ENCODE results near the gene KRT74.

The KRT74 gene

DNA sequence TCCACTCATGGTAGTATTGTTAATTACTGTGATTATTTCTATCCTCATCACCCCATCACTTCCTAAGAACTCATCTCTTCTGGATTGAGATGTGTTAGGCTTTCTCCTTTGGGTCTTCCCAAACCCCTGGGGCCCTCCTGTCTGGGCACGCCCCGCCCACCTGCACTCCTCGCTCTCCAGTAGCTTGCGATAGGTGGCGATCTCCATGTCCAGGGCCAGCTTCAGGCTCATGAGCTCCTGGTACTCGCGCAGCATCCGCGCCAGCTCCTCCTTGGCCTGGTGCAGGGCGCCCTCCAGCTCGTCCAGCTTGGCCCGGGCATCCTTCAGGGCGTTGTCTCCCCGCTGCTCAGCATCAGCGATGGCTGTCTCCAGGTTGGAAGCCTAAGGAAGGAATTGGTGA, 27.5 kb downstream of the KRT74 start:
- Histone ChIP-seq H3K27me3 (ENCODE audit: control insufficient read depth, insufficient read depth, low read length) (peaks cover 77% of the 10 kb centered on the region), H3K9ac (ENCODE audit: low read depth, low read length) (no peak overlapping the region), H3K4me1 (ENCODE audit: control insufficient read depth, insufficient read depth, low read length) (no peaks in the 10 kb centered on the region), H3K4me3 (ENCODE audit: low read length) (no peak overlapping the region), H3K36me3 (ENCODE audit: insufficient read depth, low read length) (no peaks in the 10 kb centered on the region), H3K4me2 (ENCODE audit: low read length) (no peak overlapping the region), H3K9me3 (replicated peaks; ENCODE audit: low read length) (no peaks in the 10 kb centered on the region)

DNA sequence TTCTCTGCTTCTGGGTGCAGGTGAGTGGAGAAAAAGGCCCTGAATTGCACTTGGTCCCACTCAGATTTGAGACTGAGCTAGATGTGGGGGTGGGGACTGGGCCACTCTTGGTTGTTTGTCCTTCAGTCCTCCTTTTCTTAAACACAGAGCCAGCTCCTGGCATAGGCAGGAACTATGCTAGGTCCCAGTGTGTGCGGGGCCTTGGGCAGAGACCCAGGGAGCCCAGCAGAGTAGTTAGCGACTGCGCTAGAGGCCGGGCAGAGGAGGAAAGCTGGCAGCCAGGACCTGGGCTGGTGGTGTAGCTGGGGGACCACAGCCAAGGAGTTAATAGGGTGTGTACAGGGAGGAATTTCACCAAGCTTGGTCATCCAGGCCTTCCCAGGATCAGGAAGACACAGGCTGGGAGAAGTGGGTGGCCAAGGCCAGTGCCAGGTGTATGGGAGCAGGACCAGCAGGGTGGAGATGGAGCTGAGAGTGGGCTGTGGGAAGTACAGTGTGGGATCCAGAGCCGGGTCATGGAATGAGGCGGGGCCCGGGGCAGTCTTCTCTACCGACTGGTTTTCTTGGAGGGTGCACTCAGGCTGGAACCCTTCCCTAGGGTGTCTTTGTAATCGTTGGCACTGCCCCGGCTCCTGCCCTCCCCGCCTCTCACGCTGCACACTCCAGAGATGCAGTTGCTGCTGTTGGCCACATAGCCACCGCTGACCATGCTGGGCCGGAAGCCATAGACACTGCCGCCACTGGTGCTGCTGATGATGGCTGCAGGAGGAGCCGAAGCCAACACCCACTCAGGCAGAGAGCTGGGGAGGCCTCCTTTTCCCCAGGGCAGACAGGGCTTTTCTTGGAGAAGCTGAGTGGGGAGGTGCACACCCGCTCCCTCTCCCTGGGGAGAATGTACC, 29.4 kb downstream of the KRT74 start:
- Histone ChIP-seq H3K4me3 (ENCODE audit: low read length) (no peak overlapping the region), H3K9ac (ENCODE audit: low read depth, low read length) (no peak overlapping the region), H3K9me3 (replicated peaks; ENCODE audit: low read length) (no peaks in the 10 kb centered on the region), H3K4me1 (ENCODE audit: control insufficient read depth, insufficient read depth, low read length) (no peaks in the 10 kb centered on the region), H3K27me3 (ENCODE audit: control insufficient read depth, insufficient read depth, low read length) (peaks cover 70% of the 10 kb centered on the region), H3K36me3 (ENCODE audit: insufficient read depth, low read length) (no peaks in the 10 kb centered on the region), H3K4me2 (ENCODE audit: low read length) (no peak overlapping the region)

DNA sequence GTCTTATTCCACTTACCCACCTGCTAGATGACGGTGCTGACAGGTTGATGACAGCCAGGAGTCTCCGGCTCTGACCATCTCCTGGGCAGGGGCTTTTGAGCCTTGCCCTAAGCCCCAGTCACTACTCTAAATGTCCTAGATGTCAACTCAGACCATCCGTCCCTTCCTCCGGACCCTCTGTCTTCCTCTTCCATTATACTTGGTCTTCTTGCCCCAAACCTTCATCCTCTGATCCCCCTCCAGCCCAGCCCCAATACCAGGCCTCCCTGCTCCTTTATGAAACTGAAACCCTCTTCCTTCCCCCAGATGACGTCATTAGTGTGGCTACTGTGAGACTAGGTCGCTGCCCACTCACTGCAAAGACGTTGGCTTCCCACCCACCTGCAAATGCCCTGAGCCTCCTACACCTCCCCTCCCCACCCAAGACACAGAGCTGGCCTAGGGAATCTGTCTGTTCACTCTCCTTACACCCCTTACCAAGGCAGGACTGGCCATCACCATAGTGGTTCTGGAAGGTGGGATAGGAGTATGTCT, 30.8 kb downstream of the KRT74 start:
- no peak overlapping the region for H3K4me3 ChIP-seq (ENCODE audit: low read length)
- H3K27me3 ChIP-seq (ENCODE audit: control insufficient read depth, insufficient read depth, low read length): peaks cover 59% of the 10 kb centered on the region
- H3K36me3 ChIP-seq (ENCODE audit: insufficient read depth, low read length): no peaks in the 10 kb centered on the region
- no peak overlapping the region for H3K4me2 ChIP-seq (ENCODE audit: low read length)
- H3K4me1 ChIP-seq (ENCODE audit: control insufficient read depth, insufficient read depth, low read length): no peaks in the 10 kb centered on the region
- H3K9me3 ChIP-seq (replicated peaks; ENCODE audit: low read length): no peaks in the 10 kb centered on the region
- H3K9ac ChIP-seq (ENCODE audit: low read depth, low read length): no peak overlapping the region

- H3K4me3 ChIP-seq (ENCODE audit: low read length): no peak overlapping the region
- H3K27me3 ChIP-seq (ENCODE audit: control insufficient read depth, insufficient read depth, low read length): peaks cover 55% of the 10 kb centered on the region
- H3K4me1 ChIP-seq (ENCODE audit: control insufficient read depth, insufficient read depth, low read length): no peaks in the 10 kb centered on the region
- no peak overlapping the region for H3K9ac ChIP-seq (ENCODE audit: low read depth, low read length)
- H3K9me3 ChIP-seq (replicated peaks; ENCODE audit: low read length): no peaks in the 10 kb centered on the region
- no peaks in the 10 kb centered on the region for H3K36me3 ChIP-seq (ENCODE audit: insufficient read depth, low read length)
- H3K4me2 ChIP-seq (ENCODE audit: low read length): no peak overlapping the region
Observed at GRCh38 chr12:52542157-52542556, 31.5 kb downstream of the KRT74 start.

- no peaks in the 10 kb centered on the region for H3K36me3 ChIP-seq (ENCODE audit: insufficient read depth, low read length)
- no peak overlapping the region for H3K4me2 ChIP-seq (ENCODE audit: low read length)
- no peak overlapping the region for H3K9ac ChIP-seq (ENCODE audit: low read depth, low read length)
- H3K9me3 ChIP-seq (replicated peaks; ENCODE audit: low read length): no peaks in the 10 kb centered on the region
- peaks cover 55% of the 10 kb centered on the region for H3K27me3 ChIP-seq (ENCODE audit: control insufficient read depth, insufficient read depth, low read length)
- no peak overlapping the region for H3K4me3 ChIP-seq (ENCODE audit: low read length)
- no peaks in the 10 kb centered on the region for H3K4me1 ChIP-seq (ENCODE audit: control insufficient read depth, insufficient read depth, low read length)
Observed at GRCh38 chr12:52541709-52542108, 31.9 kb downstream of the KRT74 start.

GRCh38 chr12:52540531-52540930, 33.1 kb downstream of the KRT74 start:
- H3K4me3 ChIP-seq (ENCODE audit: low read length): no peak overlapping the region
- peaks cover 46% of the 10 kb centered on the region for H3K27me3 ChIP-seq (ENCODE audit: control insufficient read depth, insufficient read depth, low read length)
- no peaks in the 10 kb centered on the region for H3K36me3 ChIP-seq (ENCODE audit: insufficient read depth, low read length)
- no peaks in the 10 kb centered on the region for H3K4me1 ChIP-seq (ENCODE audit: control insufficient read depth, insufficient read depth, low read length)
- no peaks in the 10 kb centered on the region for H3K9me3 ChIP-seq (replicated peaks; ENCODE audit: low read length)
- no peak overlapping the region for H3K9ac ChIP-seq (ENCODE audit: low read depth, low read length)
- H3K4me2 ChIP-seq (ENCODE audit: low read length): no peak overlapping the region

DNA sequence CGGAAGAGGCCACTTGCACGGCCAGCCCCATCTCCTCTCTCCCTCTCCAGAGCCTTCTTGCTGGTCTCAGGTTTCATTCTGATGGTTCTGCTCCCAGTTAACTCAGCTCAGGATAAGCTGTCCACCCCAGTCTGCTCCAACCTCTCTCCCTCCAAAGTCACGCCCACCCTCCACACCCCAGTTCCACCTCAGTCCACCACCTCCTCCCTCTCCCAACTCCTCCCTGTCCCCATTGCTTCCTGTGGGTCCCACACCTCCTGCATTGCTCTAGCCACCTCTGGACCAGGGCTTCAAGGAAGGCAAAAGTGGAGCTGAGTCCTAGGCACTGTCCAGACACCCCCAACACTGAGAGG, 33.8 kb downstream of the KRT74 start:
- Histone ChIP-seq H3K9ac (ENCODE audit: low read depth, low read length) (no peak overlapping the region), H3K36me3 (ENCODE audit: insufficient read depth, low read length) (no peaks in the 10 kb centered on the region), H3K4me1 (ENCODE audit: control insufficient read depth, insufficient read depth, low read length) (no peaks in the 10 kb centered on the region), H3K4me2 (ENCODE audit: low read length) (no peak overlapping the region), H3K9me3 (replicated peaks; ENCODE audit: low read length) (no peaks in the 10 kb centered on the region), H3K4me3 (ENCODE audit: low read length) (no peak overlapping the region), H3K27me3 (ENCODE audit: control insufficient read depth, insufficient read depth, low read length) (peaks cover 43% of the 10 kb centered on the region)

DNA sequence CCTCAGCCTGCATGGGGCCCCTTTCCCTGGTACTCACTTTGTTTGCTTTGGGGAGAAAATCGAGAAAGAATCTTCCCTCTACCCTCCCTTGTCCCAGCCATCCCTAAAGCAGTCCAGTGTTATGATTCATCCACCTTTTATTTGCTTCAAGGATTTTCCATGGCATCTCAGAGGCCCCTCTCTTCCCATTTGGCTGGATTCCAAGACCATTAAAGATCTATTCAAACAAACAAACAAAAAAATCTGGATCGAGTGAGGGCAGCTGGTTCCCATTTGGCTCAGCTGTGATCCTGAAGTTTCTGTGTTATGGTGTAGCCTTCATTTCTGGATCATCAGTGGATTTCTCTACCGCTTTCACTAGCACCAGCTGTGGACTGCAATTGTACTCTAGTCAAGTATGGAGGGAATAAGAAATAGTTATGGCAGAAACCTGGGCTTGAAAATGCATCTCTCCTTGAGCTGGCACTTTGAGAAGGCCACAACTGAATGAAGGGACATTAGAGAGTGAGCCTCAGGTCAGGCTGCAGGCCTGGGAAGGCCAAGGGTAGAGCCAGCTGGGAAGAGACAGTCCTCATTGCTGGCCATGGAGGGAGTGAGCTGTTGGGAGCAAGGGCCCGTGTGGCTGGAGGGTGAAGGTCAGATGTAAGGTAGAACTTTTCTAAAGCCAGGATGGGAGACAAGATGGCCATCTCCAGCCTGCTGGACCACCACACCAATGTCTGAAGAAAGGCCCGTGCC, 34.4 kb downstream of the KRT74 start:
- Histone ChIP-seq H3K4me3 (ENCODE audit: low read length) (no peak overlapping the region), H3K36me3 (ENCODE audit: insufficient read depth, low read length) (no peaks in the 10 kb centered on the region), H3K27me3 (ENCODE audit: control insufficient read depth, insufficient read depth, low read length) (peaks cover 40% of the 10 kb centered on the region), H3K4me1 (ENCODE audit: control insufficient read depth, insufficient read depth, low read length) (no peaks in the 10 kb centered on the region), H3K9me3 (replicated peaks; ENCODE audit: low read length) (no peaks in the 10 kb centered on the region), H3K4me2 (ENCODE audit: low read length) (no peak overlapping the region), H3K9ac (ENCODE audit: low read depth, low read length) (no peak overlapping the region)

GRCh38 chr12:52537101-52537500, 36.5 kb downstream of the KRT74 start:
- H3K4me2 ChIP-seq (ENCODE audit: low read length): no peak overlapping the region
- no peaks in the 10 kb centered on the region for H3K36me3 ChIP-seq (ENCODE audit: insufficient read depth, low read length)
- H3K4me3 ChIP-seq (ENCODE audit: low read length): no peak overlapping the region
- H3K9ac ChIP-seq (ENCODE audit: low read depth, low read length): no peak overlapping the region
- H3K27me3 ChIP-seq (ENCODE audit: control insufficient read depth, insufficient read depth, low read length): peaks cover 33% of the 10 kb centered on the region
- no peaks in the 10 kb centered on the region for H3K9me3 ChIP-seq (replicated peaks; ENCODE audit: low read length)
- H3K4me1 ChIP-seq (ENCODE audit: control insufficient read depth, insufficient read depth, low read length): no peaks in the 10 kb centered on the region

- H3K9me3 ChIP-seq (replicated peaks; ENCODE audit: low read length): no peaks in the 10 kb centered on the region
- H3K9ac ChIP-seq (ENCODE audit: low read depth, low read length): no peak overlapping the region
- H3K4me3 ChIP-seq (ENCODE audit: low read length): no peak overlapping the region
- H3K36me3 ChIP-seq (ENCODE audit: insufficient read depth, low read length): no peaks in the 10 kb centered on the region
- peaks cover 41% of the 10 kb centered on the region for H3K27me3 ChIP-seq (ENCODE audit: control insufficient read depth, insufficient read depth, low read length)
- H3K4me2 ChIP-seq (ENCODE audit: low read length): no peak overlapping the region
- no peaks in the 10 kb centered on the region for H3K4me1 ChIP-seq (ENCODE audit: control insufficient read depth, insufficient read depth, low read length)
Observed at GRCh38 chr12:52535574-52535973, 38.1 kb downstream of the KRT74 start.

DNA sequence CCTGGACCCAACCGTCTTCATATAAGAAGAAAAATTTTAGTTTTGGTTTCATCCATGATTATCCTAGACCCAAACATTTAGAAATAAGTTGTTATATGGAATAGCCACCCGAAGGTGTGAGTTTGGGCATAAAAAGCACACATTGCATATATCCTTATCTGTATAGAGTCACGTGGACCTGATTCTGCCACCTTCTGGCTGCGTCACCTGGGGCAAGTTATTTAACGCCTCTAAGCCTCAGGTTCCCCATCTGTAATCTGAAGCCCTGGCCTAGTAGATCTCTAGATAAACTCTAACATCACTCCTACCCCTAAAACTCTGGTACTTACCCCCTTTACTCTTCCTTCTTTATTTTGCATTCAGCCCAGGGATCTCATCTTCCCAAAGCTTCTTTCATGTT, 39.2 kb downstream of the KRT74 start:
- H3K27me3 ChIP-seq (ENCODE audit: control insufficient read depth, insufficient read depth, low read length): peaks cover 36% of the 10 kb centered on the region
- no peaks in the 10 kb centered on the region for H3K4me1 ChIP-seq (ENCODE audit: control insufficient read depth, insufficient read depth, low read length)
- no peak overlapping the region for H3K4me3 ChIP-seq (ENCODE audit: low read length)
- H3K36me3 ChIP-seq (ENCODE audit: insufficient read depth, low read length): no peaks in the 10 kb centered on the region
- H3K9me3 ChIP-seq (replicated peaks; ENCODE audit: low read length): no peaks in the 10 kb centered on the region
- H3K4me2 ChIP-seq (ENCODE audit: low read length): no peak overlapping the region
- H3K9ac ChIP-seq (ENCODE audit: low read depth, low read length): no peak overlapping the region
